ENCODE data around the gene NEDD4. TPM values are rescaled to one million over a fixed set of nuclear protein-coding genes. Genes with fewer than 3 reads are reported as not detected.

NEDD4 gene
- total and polyA plus RNA-seq, 2 experiments from 2014 or later: 11.0 to 21.8 TPM

DNA sequence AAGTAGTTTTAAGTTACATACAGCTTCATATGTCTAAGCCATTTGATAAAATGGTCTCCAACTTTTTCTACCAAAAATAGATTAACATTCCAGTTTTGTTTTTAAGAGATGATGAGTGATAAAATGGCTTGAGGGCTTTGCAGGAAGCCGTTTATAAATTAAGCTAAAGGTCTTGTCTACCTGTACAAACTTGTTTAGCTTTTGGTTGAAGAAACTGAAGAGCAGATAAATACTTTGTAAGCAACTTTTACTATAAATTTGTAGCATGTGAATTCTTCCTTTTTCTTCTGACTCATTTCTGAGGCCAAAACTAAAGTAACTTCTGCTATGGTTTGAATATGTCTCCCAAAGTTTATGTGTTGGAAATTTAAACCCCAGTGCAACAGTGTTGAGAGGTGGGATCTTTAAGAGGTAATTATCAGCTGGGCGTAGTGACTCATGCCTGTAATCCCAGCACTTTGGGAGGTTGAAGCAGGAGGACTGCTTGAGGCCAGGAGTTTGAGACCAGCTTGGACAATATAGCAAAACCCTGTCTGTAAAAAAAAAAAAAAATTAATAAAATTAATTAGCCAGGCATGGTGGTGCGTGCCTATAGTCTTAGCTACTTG lies 8.2 kb upstream of the NEDD4 start:
- Histone ChIP-seq H3K9ac (no peak overlapping the region), H3K27me3 (replicated peaks; ENCODE audit: insufficient read depth) (no peaks in the 10 kb centered on the region), H4K20me1 (ENCODE audit: insufficient read depth) (no peaks in the 10 kb centered on the region), H2AFZ (no peak overlapping the region), H3K79me2 (ENCODE audit: insufficient read depth) (no peaks in the 10 kb centered on the region), H3F3A (ENCODE audit: insufficient read depth) (peaks cover 4% of the 10 kb centered on the region; the same call in 1 of the 2 replicates), H3K4me3 (no peak overlapping the region), H3K27ac (no peak overlapping the region), H3K4me2 (ENCODE audit: unreplicated experiment) (no peak overlapping the region), H3K36me3 (ENCODE audit: low read depth) (no peaks in the 10 kb centered on the region), H3K4me1 (ENCODE audit: insufficient read depth) (peaks cover 5% of the 10 kb centered on the region), H3K9me3 (ENCODE audit: low read depth) (no peaks in the 10 kb centered on the region), H3K9me2 (ENCODE audit: insufficient read depth) (no peaks in the 10 kb centered on the region)
- WGBS, 2 experiments (ENCODE audit: low coverage in 1 of 2, low lambda C conversion rate in 2 of 2, missing lambda C conversion rate in 2 of 2): 90 to 93% methylated on average over 3 of the region's 3 CpGs
- in situ Hi-C loops (cut with MboI): no loop called here
- TF ChIP-seq EZH2 (IDR thresholded peaks at IDR 0.05; ENCODE audit: insufficient read depth, poor library complexity, severe bottlenecking) (no peak), EZH2phosphoT487 (IDR thresholded peaks at IDR 0.05; ENCODE audit: insufficient read depth, low read depth) (no peak)
- no peak for DNase-seq

DNA sequence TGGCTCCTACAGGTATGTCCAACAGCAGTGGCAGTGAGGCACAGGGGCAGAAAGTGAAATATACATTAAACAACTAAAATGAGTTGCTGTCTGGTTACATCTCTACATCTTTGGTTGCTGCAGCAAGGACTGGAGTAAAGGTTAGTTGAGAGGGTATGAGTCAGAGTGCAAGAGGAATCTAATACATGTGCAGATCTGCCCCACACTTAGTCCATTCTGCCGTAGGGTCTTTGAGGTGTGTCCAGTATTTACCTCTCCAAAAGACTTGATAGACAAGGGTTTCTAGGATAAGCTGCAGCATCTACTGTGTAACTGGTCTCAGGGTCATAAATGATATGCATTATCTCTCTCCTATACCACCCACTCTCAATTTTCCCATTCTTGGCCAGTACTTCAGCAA lies 6.2 kb upstream of the NEDD4 start:
- DNase-seq: no peak
- Histone ChIP-seq H3K27ac (no peak overlapping the region), H3K36me3 (ENCODE audit: low read depth) (no peaks in the 10 kb centered on the region), H2AFZ (no peak overlapping the region), H3K4me1 (ENCODE audit: insufficient read depth) (peaks cover 8% of the 10 kb centered on the region), H3K9me2 (ENCODE audit: insufficient read depth) (no peaks in the 10 kb centered on the region), H4K20me1 (ENCODE audit: insufficient read depth) (no peaks in the 10 kb centered on the region), H3K4me2 (ENCODE audit: unreplicated experiment) (no peak overlapping the region), H3K9ac (no peak overlapping the region), H3K4me3 (no peak overlapping the region), H3K9me3 (ENCODE audit: low read depth) (no peaks in the 10 kb centered on the region), H3K27me3 (replicated peaks; ENCODE audit: insufficient read depth) (no peaks in the 10 kb centered on the region), H3F3A (ENCODE audit: insufficient read depth) (peaks cover 3% of the 10 kb centered on the region; the same call in 1 of the 2 replicates), H3K79me2 (ENCODE audit: insufficient read depth) (peaks cover 14% of the 10 kb centered on the region; the same call in 1 of the 2 replicates)
- in situ Hi-C loops (cut with MboI): no loop called here
- WGBS, 2 experiments (ENCODE audit: low coverage in 1 of 2, low lambda C conversion rate in 2 of 2, missing lambda C conversion rate in 2 of 2): 85 to 94% methylated on average over 1 of the region's 1 CpG
- TF ChIP-seq EZH2phosphoT487 (IDR thresholded peaks at IDR 0.05; ENCODE audit: insufficient read depth, low read depth): no peak
- TF ChIP-seq EZH2 (IDR thresholded peaks at IDR 0.05; ENCODE audit: insufficient read depth, poor library complexity, severe bottlenecking): no peak

DNA sequence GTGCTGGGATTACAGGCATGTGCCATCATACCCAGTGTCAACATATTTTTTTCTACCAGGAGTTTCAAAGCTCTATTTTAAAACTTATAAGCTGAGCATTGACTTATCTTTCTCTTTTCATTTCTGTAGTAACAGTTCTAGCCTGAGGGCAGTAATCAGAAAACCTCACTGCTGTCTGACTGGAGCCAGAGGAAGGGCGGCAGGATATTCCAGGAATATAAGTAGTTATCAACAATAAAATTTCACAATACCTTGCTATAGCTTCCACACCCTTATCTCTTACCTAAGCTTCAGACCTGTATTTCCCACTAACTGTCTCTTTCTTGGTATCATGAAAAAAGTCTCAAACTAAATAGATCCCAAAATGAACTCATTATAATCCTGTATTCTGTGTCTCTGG lies 5.1 kb upstream of the NEDD4 start:
- DNase-seq: no peak
- H3K36me3 ChIP-seq (ENCODE audit: low read depth): no peaks in the 10 kb centered on the region
- no peaks in the 10 kb centered on the region for H3K9me2 ChIP-seq (ENCODE audit: insufficient read depth)
- no peak overlapping the region for H3K4me3 ChIP-seq
- peaks cover 8% of the 10 kb centered on the region for H3K4me1 ChIP-seq (ENCODE audit: insufficient read depth)
- no peak overlapping the region for H3K4me2 ChIP-seq (ENCODE audit: unreplicated experiment)
- H4K20me1 ChIP-seq (ENCODE audit: insufficient read depth): no peaks in the 10 kb centered on the region
- no peak overlapping the region for H3K27ac ChIP-seq
- no peaks in the 10 kb centered on the region for H3K9me3 ChIP-seq (ENCODE audit: low read depth)
- no peak for TF ChIP-seq EZH2 (IDR thresholded peaks at IDR 0.05; ENCODE audit: insufficient read depth, poor library complexity, severe bottlenecking)
- TF ChIP-seq EZH2phosphoT487 (IDR thresholded peaks at IDR 0.05; ENCODE audit: insufficient read depth, low read depth): no peak
- 100% methylated on average over 1 of the region's 1 CpG for WGBS, 2 experiments (ENCODE audit: low coverage in 1 of 2, low lambda C conversion rate in 2 of 2, missing lambda C conversion rate in 2 of 2)
- peaks cover 12% of the 10 kb centered on the region; the same call in 1 of the 2 replicates for H3F3A ChIP-seq (ENCODE audit: insufficient read depth)
- peaks cover 17% of the 10 kb centered on the region; the same call in 1 of the 2 replicates for H3K79me2 ChIP-seq (ENCODE audit: insufficient read depth)
- H3K9ac ChIP-seq: no peak overlapping the region
- H2AFZ ChIP-seq: no peak overlapping the region
- in situ Hi-C loops (cut with MboI): no loop called here
- no peaks in the 10 kb centered on the region for H3K27me3 ChIP-seq (replicated peaks; ENCODE audit: insufficient read depth)

DNA sequence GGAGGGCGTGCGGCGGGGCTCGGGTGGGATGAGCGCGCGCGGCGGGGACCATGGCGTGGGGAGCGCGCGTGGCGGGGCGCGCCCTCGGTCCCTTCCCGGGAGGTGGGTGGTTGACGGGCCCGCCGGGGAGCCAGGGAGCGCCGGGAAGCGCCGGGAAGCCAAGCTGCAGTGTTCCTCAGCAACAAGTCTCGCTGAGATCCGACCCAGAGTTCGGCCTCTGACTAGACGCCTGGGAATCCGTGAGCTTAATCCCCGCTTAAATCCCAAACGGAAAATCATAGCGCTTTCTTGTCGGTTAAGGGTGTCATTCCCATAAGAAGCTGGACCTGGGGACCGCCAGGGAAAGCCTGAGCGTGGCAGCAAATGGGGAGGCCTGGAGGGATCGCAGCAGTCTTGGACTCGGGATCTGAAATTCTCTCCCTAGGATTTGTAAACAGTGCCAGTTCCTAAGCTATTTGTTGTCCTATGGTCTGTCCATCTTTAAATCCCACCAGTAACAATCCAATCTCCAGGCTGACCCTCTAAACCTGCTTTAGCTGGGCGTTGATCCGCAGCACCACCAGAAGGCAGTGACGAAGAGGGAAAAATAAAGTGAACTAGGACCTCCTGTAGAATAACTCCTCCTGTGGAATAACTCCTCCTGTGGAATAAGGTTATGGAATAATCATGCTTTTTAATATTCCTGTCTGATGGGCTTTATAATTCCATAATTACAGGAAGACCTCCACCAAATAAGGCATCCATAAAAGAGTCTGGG lies 570 bp upstream of the NEDD4 start:
- Histone ChIP-seq H3K27me3 (replicated peaks; ENCODE audit: insufficient read depth) (no peaks in the 10 kb centered on the region), H3K27ac (peak overlapping the region; percentile 79), H4K20me1 (ENCODE audit: insufficient read depth) (no peaks in the 10 kb centered on the region), H3K9ac (peak overlapping the region; percentile 81), H3K9me3 (ENCODE audit: low read depth) (no peaks in the 10 kb centered on the region), H3K79me2 (ENCODE audit: insufficient read depth) (peaks cover 56% of the 10 kb centered on the region), H3K4me2 (ENCODE audit: unreplicated experiment) (peak overlapping the region; percentile 88), H3K4me3 (peak overlapping the region; percentile 77), H3F3A (ENCODE audit: insufficient read depth) (peaks cover 20% of the 10 kb centered on the region; the same call in 1 of the 2 replicates), H3K36me3 (ENCODE audit: low read depth) (no peaks in the 10 kb centered on the region), H2AFZ (peak overlapping the region; percentile 92), H3K9me2 (ENCODE audit: insufficient read depth) (no peaks in the 10 kb centered on the region), H3K4me1 (ENCODE audit: insufficient read depth) (peaks cover 25% of the 10 kb centered on the region)
- DNase-seq: peak; percentile 84
- TF ChIP-seq EZH2phosphoT487 (IDR thresholded peaks at IDR 0.05; ENCODE audit: insufficient read depth, low read depth) (no peak), EZH2 (IDR thresholded peaks at IDR 0.05; ENCODE audit: insufficient read depth, poor library complexity, severe bottlenecking) (no peak)
- 1 to 3% methylated on average over 22 to 25 of the region's 41 CpGs for WGBS, 2 experiments (ENCODE audit: low coverage in 1 of 2, low lambda C conversion rate in 2 of 2, missing lambda C conversion rate in 2 of 2)
- in situ Hi-C loops (cut with MboI): no loop called here

Measured in GM23248 (cell line).